Measurements from ENCODE around the gene ADD3. TPM values are rescaled to one million over a fixed set of nuclear protein-coding genes. Genes with fewer than 3 reads are reported as not detected.
"Not testable (repeated sequence)": the region's sequence is repeated elsewhere in the genome, so short reads cannot be mapped to it uniquely, and the experiment has no call there.

ADD3 gene
- total and polyA plus RNA-seq, 4 experiments from 2014 or later: 365 to 613 (median 449) TPM

- Mint-ChIP-seq H3K4me1 (peaks cover 29 to 59% (median 44%) of the 10 kb centered on the region in 4 donors), H3K27ac (peak overlapping the region in 3 of 7 donors; percentile 20 to 47 (median 27))
- no peak for DNase-seq
These were observed 99.6 kb downstream of the ADD3 start for GRCh38 chr10:110107430-110107829.

DNA sequence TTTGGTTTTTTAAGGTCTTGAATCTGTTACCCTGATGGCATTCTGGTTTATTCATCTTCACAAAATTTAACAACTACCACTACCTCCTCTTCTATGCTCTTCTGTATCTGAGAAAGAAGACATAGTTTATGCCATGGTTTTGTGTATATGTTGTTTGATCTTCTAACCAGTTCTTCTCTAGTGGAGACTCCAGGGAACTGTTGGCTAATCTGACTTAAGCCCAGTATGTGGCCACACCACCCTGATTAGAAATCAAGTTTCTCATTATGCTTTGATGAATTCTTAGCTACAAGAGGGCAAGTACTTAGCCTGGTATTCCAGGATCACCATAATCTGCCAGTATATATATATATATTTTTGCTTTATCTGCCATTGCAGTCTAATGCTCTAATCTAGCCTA is 100.1 kb downstream of the ADD3 start:
- ChIA-PET CTCF (ENCODE audit: partially characterized antibody) (interaction anchor here (0.9 to 2.4 kb wide), 10 partner anchors 13 to 223 kb away, joined by 3 to 7 read pairs (median 4); no protein-coding TSS in a partner anchor), POLR2A (ENCODE audit: partially characterized antibody) (interaction anchor here (0.6 to 1.7 kb wide), 5 partner anchors 21 to 76 kb away, joined by 3 to 9 read pairs (median 3); no protein-coding TSS in a partner anchor)
- no peak overlapping the region for H3K4me3 ChIP-seq (ENCODE audit: low read length in 2 of 2)
- no peaks in the 10 kb centered on the region for H3K27me3 Mint-ChIP-seq
- H3K9me3 Mint-ChIP-seq: no peaks in the 10 kb centered on the region
- peaks cover 44 to 68% of the 10 kb centered on the region in 2 donors for H3K36me3 Mint-ChIP-seq
- peaks cover 13% of the 10 kb centered on the region for H3K36me3 ChIP-seq (ENCODE audit: insufficient read depth, low read length)
- no peak overlapping the region for H3K27ac ChIP-seq (ENCODE audit: low read depth, low read length)
- H3K27ac Mint-ChIP-seq: peak overlapping the region in 5 of 7 donors; percentile 38 to 79 (median 53)
- H3K4me1 ChIP-seq (ENCODE audit: insufficient read depth, low read length): peaks cover 19% of the 10 kb centered on the region
- no peak for DNase-seq
- H3K27me3 ChIP-seq (ENCODE audit: insufficient read depth, low read length): no peaks in the 10 kb centered on the region
- no peaks in the 10 kb centered on the region for H3K9me3 ChIP-seq (ENCODE audit: control insufficient read depth in 1 of 2, low read length in 2 of 2)
- no peak overlapping the region for H3K4me3 Mint-ChIP-seq
- intact Hi-C loops (cut with micrococcal nuclease): loop anchor here (5.0 kb wide), 2 partner anchors 36 to 226 kb away; no protein-coding TSS in a partner anchor
- H3K4me1 Mint-ChIP-seq: peaks cover 29 to 58% (median 43%) of the 10 kb centered on the region in 4 donors

More at GRCh38 chr10:110107430-110107829, 99.6 kb downstream of the ADD3 start:
- no peak overlapping the region for H3K4me3 ChIP-seq (ENCODE audit: low read length in 2 of 2)
- Mint-ChIP-seq H3K4me3 (no peak overlapping the region), H3K36me3 (peaks cover 39 to 63% of the 10 kb centered on the region in 2 donors), H3K27me3 (no peaks in the 10 kb centered on the region), H3K9me3 (no peaks in the 10 kb centered on the region)
- no peaks in the 10 kb centered on the region for H3K27me3 ChIP-seq (ENCODE audit: insufficient read depth, low read length)
- peaks cover 19% of the 10 kb centered on the region for H3K4me1 ChIP-seq (ENCODE audit: insufficient read depth, low read length)
- CTCF ChIA-PET (ENCODE audit: partially characterized antibody): interaction anchor here (1.0 to 2.4 kb wide), 6 partner anchors 24 to 128 kb away, joined by 3 to 7 read pairs (median 4); no protein-coding TSS in a partner anchor
- peaks cover 8% of the 10 kb centered on the region for H3K36me3 ChIP-seq (ENCODE audit: insufficient read depth, low read length)
- POLR2A ChIA-PET (ENCODE audit: partially characterized antibody): interaction anchor here (0.7 to 1.7 kb wide), 2 partner anchors 31 to 50 kb away, joined by 3 to 9 read pairs; no protein-coding TSS in a partner anchor
- H3K9me3 ChIP-seq (ENCODE audit: control insufficient read depth in 1 of 2, low read length in 2 of 2): no peaks in the 10 kb centered on the region
- H3K27ac ChIP-seq (ENCODE audit: low read depth, low read length): no peak overlapping the region
- intact Hi-C loops (cut with micrococcal nuclease): loop anchor here (5.0 kb wide), 2 partner anchors 35 to 225 kb away; no protein-coding TSS in a partner anchor

- Histone ChIP-seq H3K4me3 (ENCODE audit: low read length in 2 of 2) (no peak overlapping the region), H3K27me3 (ENCODE audit: insufficient read depth, low read length) (no peaks in the 10 kb centered on the region), H3K36me3 (ENCODE audit: insufficient read depth, low read length) (peaks cover 24% of the 10 kb centered on the region), H3K9me3 (ENCODE audit: control insufficient read depth in 1 of 2, low read length in 2 of 2) (no peaks in the 10 kb centered on the region), H3K4me1 (ENCODE audit: insufficient read depth, low read length) (peaks cover 10% of the 10 kb centered on the region), H3K27ac (ENCODE audit: low read depth, low read length) (no peak overlapping the region)
- no peak for DNase-seq
- H3K9me3 Mint-ChIP-seq: no peaks in the 10 kb centered on the region
- intact Hi-C loops (cut with micrococcal nuclease): loop anchor here (5.0 kb wide), 2 partner anchors 37 to 227 kb away; no protein-coding TSS in a partner anchor
- peaks cover 51 to 69% of the 10 kb centered on the region in 2 donors for H3K36me3 Mint-ChIP-seq
- H3K4me3 Mint-ChIP-seq: no peak overlapping the region
- peaks cover 26 to 44% (median 34%) of the 10 kb centered on the region in 4 donors for H3K4me1 Mint-ChIP-seq
- peak overlapping the region in 4 of 7 donors; percentile 36 to 89 (median 64) for H3K27ac Mint-ChIP-seq
- ChIA-PET POLR2A (ENCODE audit: partially characterized antibody) (interaction anchor here (0.7 to 1.2 kb wide), 2 partner anchors 32 to 62 kb away, joined by 3 read pairs; no protein-coding TSS in a partner anchor), CTCF (ENCODE audit: partially characterized antibody) (interaction anchor here (0.8 to 2.4 kb wide), 4 partner anchors 28 to 225 kb away, joined by 3 to 7 read pairs (median 5); no protein-coding TSS in a partner anchor)
- H3K27me3 Mint-ChIP-seq: no peaks in the 10 kb centered on the region
These were observed 101.7 kb downstream of the ADD3 start for GRCh38 chr10:110109511-110109910.

DNA sequence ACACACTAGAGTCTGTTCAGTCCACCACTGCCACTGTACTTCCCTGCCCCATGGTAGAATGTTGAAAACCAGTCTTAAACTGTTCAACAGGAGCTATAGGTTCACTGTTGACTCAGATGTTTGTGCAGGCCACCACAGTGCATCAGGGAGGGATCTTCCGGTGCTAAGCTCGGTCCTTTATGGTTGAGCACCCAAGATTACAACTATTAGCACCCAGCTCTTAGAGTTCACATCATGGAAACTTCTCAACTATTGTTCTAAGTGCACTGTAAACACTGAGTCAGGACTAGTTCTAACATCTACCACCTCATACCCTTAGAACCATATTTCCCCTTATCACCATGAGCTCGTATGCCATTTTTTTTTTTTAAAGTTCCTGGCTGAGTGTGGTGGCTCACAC is 102.6 kb downstream of the ADD3 start:
- Mint-ChIP-seq H3K4me3 (no peak overlapping the region), H3K27me3 (no peaks in the 10 kb centered on the region), H3K27ac (peak overlapping the region; percentile 38 to 87 (median 70)), H3K36me3 (peaks cover 52 to 70% of the 10 kb centered on the region in 2 donors), H3K4me1 (peaks cover 27 to 42% (median 30%) of the 10 kb centered on the region in 4 donors), H3K9me3 (no peaks in the 10 kb centered on the region)
- no peaks in the 10 kb centered on the region for H3K27me3 ChIP-seq (ENCODE audit: insufficient read depth, low read length)
- POLR2A ChIA-PET (ENCODE audit: partially characterized antibody): interaction anchor here (0.9 to 1.2 kb wide), 2 partner anchors 33 to 102 kb away, joined by 3 read pairs; no protein-coding TSS in a partner anchor
- H3K9me3 ChIP-seq (ENCODE audit: control insufficient read depth in 1 of 2, low read length in 2 of 2): no peaks in the 10 kb centered on the region
- peaks cover 27% of the 10 kb centered on the region for H3K36me3 ChIP-seq (ENCODE audit: insufficient read depth, low read length)
- no peak for DNase-seq
- H3K27ac ChIP-seq (ENCODE audit: low read depth, low read length): no peak overlapping the region
- CTCF ChIA-PET (ENCODE audit: partially characterized antibody): interaction anchor here (1.1 to 1.6 kb wide), 3 partner anchors 27 to 226 kb away, joined by 3 to 7 read pairs (median 3); no protein-coding TSS in a partner anchor
- intact Hi-C loops (cut with micrococcal nuclease): no loop called here
- H3K4me3 ChIP-seq (ENCODE audit: low read length in 2 of 2): no peak overlapping the region
- H3K4me1 ChIP-seq (ENCODE audit: insufficient read depth, low read length): peaks cover 10% of the 10 kb centered on the region

- H3K9me3 Mint-ChIP-seq: peaks cover 0 to 2% (median 0%) of the 10 kb centered on the region in 8 donors
- POLR2A ChIA-PET (ENCODE audit: partially characterized antibody): no interaction called here
- DNase-seq: no peak
- H3K36me3 Mint-ChIP-seq: peaks cover 63 to 81% of the 10 kb centered on the region in 2 donors
- Histone ChIP-seq H3K36me3 (ENCODE audit: insufficient read depth, low read length) (peaks cover 53% of the 10 kb centered on the region), H3K27ac (ENCODE audit: low read depth, low read length) (no peak overlapping the region), H3K27me3 (ENCODE audit: insufficient read depth, low read length) (no peaks in the 10 kb centered on the region), H3K4me3 (ENCODE audit: low read length in 2 of 2) (no peak overlapping the region), H3K4me1 (ENCODE audit: insufficient read depth, low read length) (no peaks in the 10 kb centered on the region), H3K9me3 (ENCODE audit: control insufficient read depth in 1 of 2, low read length in 2 of 2) (no peaks in the 10 kb centered on the region)
- H3K4me1 Mint-ChIP-seq: peaks cover 5 to 24% (median 13%) of the 10 kb centered on the region in 4 donors
- CTCF ChIA-PET (ENCODE audit: partially characterized antibody): interaction anchor here (1.0 to 1.1 kb wide), 2 partner anchors 19 to 24 kb away, joined by 3 read pairs; no protein-coding TSS in a partner anchor
- intact Hi-C loops (cut with micrococcal nuclease): no loop called here
- no peaks in the 10 kb centered on the region for H3K27me3 Mint-ChIP-seq
- H3K27ac Mint-ChIP-seq: peak overlapping the region in 3 of 7 donors; percentile 61 to 68 (median 63)
- H3K4me3 Mint-ChIP-seq: no peak overlapping the region
These were observed 106.0 kb downstream of the ADD3 start for GRCh38 chr10:110113670-110114337.

DNA sequence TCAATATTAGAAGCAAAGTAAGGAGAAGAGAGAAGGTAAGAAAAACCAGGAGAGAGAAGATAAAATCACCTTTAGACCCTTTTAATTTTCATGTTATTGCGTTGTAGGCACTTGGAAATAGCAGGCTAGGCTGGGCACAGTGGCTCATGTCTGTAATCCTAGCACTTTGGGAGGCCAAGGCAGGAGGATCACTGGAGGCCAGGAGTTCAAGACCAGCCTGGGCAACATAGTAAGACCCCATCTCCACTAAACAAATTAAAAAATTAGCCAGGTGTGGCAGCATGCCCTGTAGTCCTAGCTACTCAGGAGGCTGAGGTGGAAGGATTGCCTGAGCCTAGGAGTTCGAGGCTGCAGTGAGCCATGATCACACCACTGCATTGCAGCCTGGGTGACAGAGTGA is 106.9 kb downstream of the ADD3 start:
- H3K9me3 ChIP-seq (ENCODE audit: control insufficient read depth in 1 of 2, low read length in 2 of 2); POLR2A ChIA-PET (ENCODE audit: partially characterized antibody); CTCF ChIA-PET (ENCODE audit: partially characterized antibody); intact Hi-C loops (cut with micrococcal nuclease); H3K9me3 Mint-ChIP-seq; H3K27ac ChIP-seq (ENCODE audit: low read depth, low read length); H3K27me3 ChIP-seq (ENCODE audit: insufficient read depth, low read length); H3K27me3 Mint-ChIP-seq; H3K4me3 Mint-ChIP-seq; H3K4me1 ChIP-seq (ENCODE audit: insufficient read depth, low read length); DNase-seq; H3K4me3 ChIP-seq (ENCODE audit: low read length in 2 of 2): not testable (repeated sequence)
- Mint-ChIP-seq H3K36me3 (peaks cover 66 to 84% of the 10 kb centered on the region in 2 donors), H3K4me1 (peaks cover 5 to 17% (median 11%) of the 10 kb centered on the region in 4 donors), H3K27ac (peak overlapping the region in 3 of 7 donors; percentile 12 to 31 (median 31))
- peaks cover 61% of the 10 kb centered on the region for H3K36me3 ChIP-seq (ENCODE audit: insufficient read depth, low read length)

All from CD4-positive, alpha-beta memory T cell (primary cell).